Pancreas (tissue), 10 donors: ENCODE measurements around the gene PYCR2. TPM values are rescaled to one million over a fixed set of nuclear protein-coding genes. Genes with fewer than 3 reads are reported as not detected.

Source experiments
- ATAC-seq, 4 donors: fragments of 200-7000 bp; cut with Tn5 transposase; one replicate each; pipeline versions ENCODE4 v1.8.0 to v1.9.1; 2020; ENCODE audit warnings: mild to moderate bottlenecking in 4 of 4, moderate library complexity in 4 of 4
- DNase-seq, 6 donors: peaks; one replicate each; pipeline ENCODE4 v3.0.0-alpha.2; 2020
- FAIRE-seq: peaks from 2 replicates; lab custom pipeline; 2012; peaks lifted over from hg19 to GRCh38; lab: Jason Lieb, UNC
- H3K27ac ChIP-seq, 4 donors: fragments of 200-600 bp; sonication (generic); 1 replicate in 3 of 4; 2 replicates in 1 of 4; pipeline versions ENCODE4 v1.5.0 to v1.8.0; 2020
- H3K27me3 ChIP-seq, 4 donors: fragments of 200-600 bp; one replicate each; pipeline ENCODE4 v1.8.0; 2021
- H3K36me3 ChIP-seq, 3 donors: fragments of 200-600 bp; sonication (generic) in 1 of 3; one replicate each; pipeline versions ENCODE4 v1.5.0 to v1.8.0; 2020 to 2021
- H3K4me1 ChIP-seq, 3 donors: fragments of 200-600 bp; one replicate each; pipeline ENCODE4 v1.8.0; 2021
- H3K4me3 ChIP-seq, 4 donors: fragments of 200-600 bp; sonication (generic) in 2 of 4; one replicate each; pipeline versions ENCODE4 v1.5.0 to v1.8.0; 2020 to 2021
- H3K9me3 ChIP-seq, 4 donors: fragments of 200-600 bp; one replicate each; pipeline ENCODE4 v1.8.0; 2021
- CTCF ChIP-seq, 4 donors: fragments of 200-600 bp; sonication (generic) in 3 of 4; IDR thresholded peaks; one replicate each; pipeline versions ENCODE4 v1.5.0 to v1.8.0; 2021; ENCODE audit warnings: antibody characterized with exemption in 4 of 4
- WGBS, 2 donors: extraction: QIAGEN DNeasy Blood & Tissue Kit; methylation state at CpG; one replicate each; pipeline ENCODE4 v1.1.7; 2013; 5-methylcytosine and 5-hydroxymethylcytosine counted together
- intact Hi-C, 3 donors: fragments of 100-400 bp; cut with DNase I; formaldehyde crosslinking; loops; one replicate each; pipeline versions ENCODE4 v1.11.1 to v1.14.2; 2022
- polyA plus RNA-seq, 2 donors: library from polyadenylated mRNA; stranded (reverse); fragments of 200-250 nt; gene quantifications; one replicate each; pipeline ENCODE4 v1.2.3, GENCODE V29; 2013
- total RNA-seq, 6 donors: library from RNA; stranded (reverse); fragmentation: NEBNext Ultra II Directional in 4 of 6; extraction: Animal tissue kit (Norgen Biotek cat#: 25700) in 4 of 6; gene quantifications; one replicate each; pipeline versions ENCODE4 v1.2.1 to v1.2.4, GENCODE V29; 2021 to 2023
- donor health status: healthy with polysubstance abuse.
- donor health status: DM: no; HTN: no; CAD: no; lungs with moderate emphysema.
- donor health status: DM: no; HTN: no; CAD: no.
- donor health status: control.
- donor health status: control.
- donor health status: Bipolar disorder and iron deficiency.
- donor health status: DM: yes; HTN: yes; CAD: no.
- donor health status: DM: no; HTN: no; CAD: no.
- donor health status: DM: no; HTN: no; CAD: no.
- donor health status: DM: yes; HTN: yes; CAD: no.

The PYCR2 gene
- total and polyA plus RNA-seq, 8 donors: 21.3 to 88.9 (median 34.7) TPM

- no peak for TF ChIP-seq CTCF (IDR thresholded peaks at IDR 0.05)
- H3K36me3 ChIP-seq: peaks cover 0 to 14% (median 0%) of the 10 kb centered on the region in 3 donors
- intact Hi-C loops: no loop called here
- no peak for ATAC-seq
- FAIRE-seq: no peak
- H3K27ac ChIP-seq: no peak overlapping the region
- H3K27me3 ChIP-seq: no peaks in the 10 kb centered on the region
- H3K4me3 ChIP-seq: no peak overlapping the region
- peaks cover 9 to 25% (median 11%) of the 10 kb centered on the region in 3 donors for H3K4me1 ChIP-seq
- H3K9me3 ChIP-seq: no peaks in the 10 kb centered on the region
- 95% methylated on average over 4 of the region's 4 CpGs for WGBS, 2 donors
- DNase-seq: no peak
These were observed 5.8 kb downstream of the PYCR2 start for GRCh38 chr1:225918280-225918679.

GRCh38 chr1:225917536-225917935, 6.5 kb downstream of the PYCR2 start:
- Histone ChIP-seq H3K27ac (no peak overlapping the region), H3K4me1 (peaks cover 4 to 18% (median 6%) of the 10 kb centered on the region in 3 donors), H3K9me3 (no peaks in the 10 kb centered on the region), H3K27me3 (no peaks in the 10 kb centered on the region), H3K36me3 (peaks cover 0 to 14% (median 0%) of the 10 kb centered on the region in 3 donors), H3K4me3 (no peak overlapping the region)
- FAIRE-seq (no peak), ATAC-seq (no peak), DNase-seq (no peak)
- no peak for TF ChIP-seq CTCF (IDR thresholded peaks at IDR 0.05)
- WGBS, 2 donors: 85 to 88% methylated on average over 5 of the region's 5 CpGs
- intact Hi-C loops: no loop called here

GRCh38 chr1:225917101-225917500, 6.9 kb downstream of the PYCR2 start:
- H3K36me3 ChIP-seq: peaks cover 0 to 14% (median 0%) of the 10 kb centered on the region in 3 donors
- no peak for FAIRE-seq

GRCh38 chr1:225915538-225915991, 8.5 kb downstream of the PYCR2 start:
- WGBS, 2 donors: 88 to 91% methylated on average over 7 of the region's 7 CpGs
- ATAC-seq: no peak
- no peak for FAIRE-seq

More at GRCh38 chr1:225917101-225917500, 6.9 kb downstream of the PYCR2 start:
- TF ChIP-seq CTCF (IDR thresholded peaks at IDR 0.05): no peak
- Histone ChIP-seq H3K27ac (no peak overlapping the region), H3K4me3 (no peak overlapping the region), H3K9me3 (no peaks in the 10 kb centered on the region), H3K4me1 (peaks cover 0 to 15% (median 6%) of the 10 kb centered on the region in 3 donors), H3K27me3 (no peaks in the 10 kb centered on the region)
- intact Hi-C loops: no loop called here
- ATAC-seq (no peak), DNase-seq (no peak)
- WGBS, 2 donors: 91 to 92% methylated on average over 3 of the region's 3 CpGs

More at GRCh38 chr1:225915538-225915991, 8.5 kb downstream of the PYCR2 start:
- Histone ChIP-seq H3K27ac (no peak overlapping the region), H3K4me1 (peaks cover 0 to 11% (median 11%) of the 10 kb centered on the region in 3 donors), H3K27me3 (no peaks in the 10 kb centered on the region), H3K36me3 (peaks cover 0 to 9% (median 0%) of the 10 kb centered on the region in 3 donors), H3K4me3 (no peak overlapping the region), H3K9me3 (no peaks in the 10 kb centered on the region)
- no peak for DNase-seq
- TF ChIP-seq CTCF (IDR thresholded peaks at IDR 0.05): no peak
- intact Hi-C loops: no loop called here
